ENCODE data around the gene TEAD4.

DNA sequence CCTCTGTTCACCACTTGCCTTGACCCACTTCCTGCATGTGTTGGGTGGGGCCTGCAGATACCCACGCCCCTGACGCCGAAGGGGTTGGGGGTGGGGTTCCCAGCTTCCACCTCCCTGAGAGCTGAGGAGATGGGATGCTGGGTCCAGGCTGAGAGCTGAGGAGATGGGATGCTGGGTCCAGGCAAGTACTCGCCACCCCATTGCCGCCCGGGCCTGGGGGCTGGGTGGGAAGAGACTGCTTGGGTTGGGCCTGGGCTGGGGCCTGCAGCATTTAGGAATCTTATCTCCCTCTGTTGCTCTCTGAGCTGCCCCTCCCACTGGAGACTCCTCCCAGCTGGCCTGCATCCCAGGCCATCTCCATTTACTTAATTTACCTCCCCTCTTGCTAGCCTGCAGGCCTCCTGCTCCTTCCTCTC lies 17.4 kb downstream of the TEAD4 start:
- TF ChIP-seq, protein P1, sequence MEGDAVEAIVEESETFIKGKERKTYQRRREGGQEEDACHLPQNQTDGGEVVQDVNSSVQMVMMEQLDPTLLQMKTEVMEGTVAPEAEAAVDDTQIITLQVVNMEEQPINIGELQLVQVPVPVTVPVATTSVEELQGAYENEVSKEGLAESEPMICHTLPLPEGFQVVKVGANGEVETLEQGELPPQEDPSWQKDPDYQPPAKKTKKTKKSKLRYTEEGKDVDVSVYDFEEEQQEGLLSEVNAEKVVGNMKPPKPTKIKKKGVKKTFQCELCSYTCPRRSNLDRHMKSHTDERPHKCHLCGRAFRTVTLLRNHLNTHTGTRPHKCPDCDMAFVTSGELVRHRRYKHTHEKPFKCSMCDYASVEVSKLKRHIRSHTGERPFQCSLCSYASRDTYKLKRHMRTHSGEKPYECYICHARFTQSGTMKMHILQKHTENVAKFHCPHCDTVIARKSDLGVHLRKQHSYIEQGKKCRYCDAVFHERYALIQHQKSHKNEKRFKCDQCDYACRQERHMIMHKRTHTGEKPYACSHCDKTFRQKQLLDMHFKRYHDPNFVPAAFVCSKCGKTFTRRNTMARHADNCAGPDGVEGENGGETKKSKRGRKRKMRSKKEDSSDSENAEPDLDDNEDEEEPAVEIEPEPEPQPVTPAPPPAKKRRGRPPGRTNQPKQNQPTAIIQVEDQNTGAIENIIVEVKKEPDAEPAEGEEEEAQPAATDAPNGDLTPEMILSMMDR (IDR thresholded peaks at IDR 0.05; ENCODE audit: low read depth, low read length, missing input control): no peak
- TF ChIP-seq GABPA (IDR thresholded peaks at IDR 0.05 in 1 of 2, conservative IDR thresholded peaks at IDR 0.05 in 1 of 2): no peak
- TF ChIP-seq, protein P2, sequence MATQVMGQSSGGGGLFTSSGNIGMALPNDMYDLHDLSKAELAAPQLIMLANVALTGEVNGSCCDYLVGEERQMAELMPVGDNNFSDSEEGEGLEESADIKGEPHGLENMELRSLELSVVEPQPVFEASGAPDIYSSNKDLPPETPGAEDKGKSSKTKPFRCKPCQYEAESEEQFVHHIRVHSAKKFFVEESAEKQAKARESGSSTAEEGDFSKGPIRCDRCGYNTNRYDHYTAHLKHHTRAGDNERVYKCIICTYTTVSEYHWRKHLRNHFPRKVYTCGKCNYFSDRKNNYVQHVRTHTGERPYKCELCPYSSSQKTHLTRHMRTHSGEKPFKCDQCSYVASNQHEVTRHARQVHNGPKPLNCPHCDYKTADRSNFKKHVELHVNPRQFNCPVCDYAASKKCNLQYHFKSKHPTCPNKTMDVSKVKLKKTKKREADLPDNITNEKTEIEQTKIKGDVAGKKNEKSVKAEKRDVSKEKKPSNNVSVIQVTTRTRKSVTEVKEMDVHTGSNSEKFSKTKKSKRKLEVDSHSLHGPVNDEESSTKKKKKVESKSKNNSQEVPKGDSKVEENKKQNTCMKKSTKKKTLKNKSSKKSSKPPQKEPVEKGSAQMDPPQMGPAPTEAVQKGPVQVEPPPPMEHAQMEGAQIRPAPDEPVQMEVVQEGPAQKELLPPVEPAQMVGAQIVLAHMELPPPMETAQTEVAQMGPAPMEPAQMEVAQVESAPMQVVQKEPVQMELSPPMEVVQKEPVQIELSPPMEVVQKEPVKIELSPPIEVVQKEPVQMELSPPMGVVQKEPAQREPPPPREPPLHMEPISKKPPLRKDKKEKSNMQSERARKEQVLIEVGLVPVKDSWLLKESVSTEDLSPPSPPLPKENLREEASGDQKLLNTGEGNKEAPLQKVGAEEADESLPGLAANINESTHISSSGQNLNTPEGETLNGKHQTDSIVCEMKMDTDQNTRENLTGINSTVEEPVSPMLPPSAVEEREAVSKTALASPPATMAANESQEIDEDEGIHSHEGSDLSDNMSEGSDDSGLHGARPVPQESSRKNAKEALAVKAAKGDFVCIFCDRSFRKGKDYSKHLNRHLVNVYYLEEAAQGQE (IDR thresholded peaks at IDR 0.05): no peak
- TF ChIP-seq, protein P3, sequence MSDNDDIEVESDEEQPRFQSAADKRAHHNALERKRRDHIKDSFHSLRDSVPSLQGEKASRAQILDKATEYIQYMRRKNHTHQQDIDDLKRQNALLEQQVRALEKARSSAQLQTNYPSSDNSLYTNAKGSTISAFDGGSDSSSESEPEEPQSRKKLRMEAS (IDR thresholded peaks at IDR 0.05): no peak
- TF ChIP-seq JUND (IDR thresholded peaks at IDR 0.05): no peak

Measured in liver (tissue), 3 donors.